SU-DHL-6 (cell line): ENCODE results near the gene SETMAR.

Source experiments
- CTCF ChIP-seq: fragments of 200-600 bp; sonication (generic); IDR thresholded peaks from one replicate; pipeline ENCODE4 v1.5.1; 2017; ENCODE audit warnings: antibody characterized with exemption, mild to moderate bottlenecking, low read length, moderate library complexity; ENCODE audit not compliant: insufficient read depth, poor library complexity, severe bottlenecking
- EZH2phosphoT487 ChIP-seq: fragments of 200-600 bp; sonication (generic), shearing (Covaris generic); conservative IDR thresholded peaks from 2 replicates; pipeline ENCODE4 v1.6.1; 2018; ENCODE audit warnings: mild to moderate bottlenecking, antibody characterized with exemption, low read length, moderate library complexity, mixed read lengths

GRCh38 chr3:4289044-4289443 is 14.1 kb upstream of the SETMAR start:
- TF ChIP-seq CTCF: no peak
- TF ChIP-seq EZH2phosphoT487: no peak
